IMR-90 (cell line): ENCODE measurements around the gene TRMT1L. TPM values are rescaled to one million over a fixed set of nuclear protein-coding genes. Genes with fewer than 3 reads are reported as not detected.

Source experiments
- ATAC-seq: fragments of 200-7000 bp; cut with Tn5 transposase; 2 replicates; pipeline ENCODE4 v1.9.1; 2020; ENCODE audit warnings: low read depth, mild to moderate bottlenecking, moderate library complexity
- BruUV-seq: library from RNA; stranded (reverse); fragments of 400-500 nt; replicated peaks from 2 replicates; lab custom pipeline; 2021; lab: Mats Ljungman, UMichigan
- CTCF ChIA-PET: fragments of 300-600 bp; formaldehyde crosslinking; extraction: SDS; loops from one replicate; lab custom pipeline; 2021; ENCODE audit warnings: antibody characterized with exemption; lab: Yijun Ruan, JAX
- POLR2A ChIA-PET: fragments of 300-600 bp; sonication (Branson Sonifier 250); formaldehyde crosslinking; loops from one replicate; lab custom pipeline; 2022; ENCODE audit warnings: antibody characterized with exemption; ENCODE audit not compliant: unreplicated experiment; lab: Charles Lee
- DNase-seq: peaks from one replicate; pipeline ENCODE4 v3.0.0; 2013
- H2AFZ ChIP-seq: replicated peaks from 2 replicates; pipeline ENCODE3; 2013; ENCODE audit warnings: low read length, mild to moderate bottlenecking; ENCODE audit not compliant: poor library complexity
- H2AK5ac ChIP-seq: 2 replicates; pipeline ENCODE4 v1.6.1; 2013; ENCODE audit warnings: low read depth, low read length, inconsistent platforms
- H2AK9ac ChIP-seq: replicated peaks from 2 replicates; pipeline ENCODE3; 2013; ENCODE audit warnings: mild to moderate bottlenecking, low read depth, low read length, moderate library complexity; ENCODE audit not compliant: poor library complexity
- H2BK120ac ChIP-seq: 2 replicates; pipeline ENCODE4 v1.6.1; 2013; ENCODE audit warnings: low read depth, low read length, inconsistent platforms
- H2BK15ac ChIP-seq: 3 replicates; pipeline ENCODE4 v1.6.1; 2013; ENCODE audit warnings: low read depth, low read length, inconsistent platforms
- H2BK20ac ChIP-seq: 2 replicates; pipeline ENCODE4 v1.6.1; 2013; ENCODE audit warnings: low read depth, mild to moderate bottlenecking, inconsistent platforms, low read length, moderate library complexity
- H2BK5ac ChIP-seq: 2 replicates; pipeline ENCODE4 v1.6.1; 2013; ENCODE audit warnings: mild to moderate bottlenecking, low read depth, low read length, inconsistent platforms; ENCODE audit not compliant: poor library complexity, severe bottlenecking
- H3K14ac ChIP-seq: replicated peaks from 2 replicates; pipeline ENCODE4 v1.6.1; 2013; ENCODE audit warnings: low read depth, low read length, inconsistent platforms
- H3K18ac ChIP-seq: 2 replicates; pipeline ENCODE4 v1.6.1; 2013; ENCODE audit warnings: low read depth, low read length, control low read depth
- H3K23ac ChIP-seq: 2 replicates; pipeline ENCODE4 v1.6.1; 2013; ENCODE audit warnings: low read depth, low read length, inconsistent platforms
- H3K27ac ChIP-seq: 2 replicates; pipeline ENCODE4 v1.5.1; 2013; ENCODE audit warnings: mild to moderate bottlenecking, control low read depth, low read length; ENCODE audit not compliant: insufficient read depth
- H3K27me3 ChIP-seq: 2 replicates; pipeline ENCODE4 v1.6.1; 2013; ENCODE audit warnings: low read length; ENCODE audit not compliant: control insufficient read depth, insufficient read depth
- H3K36me3 ChIP-seq: 2 replicates; pipeline ENCODE4 v1.6.1; 2013; ENCODE audit warnings: low read length, mixed read lengths; ENCODE audit not compliant: control insufficient read depth, insufficient read depth
- H3K4ac ChIP-seq: 2 replicates; pipeline ENCODE4 v1.6.1; 2013; ENCODE audit warnings: low read depth, low read length, inconsistent platforms
- H3K4me1 ChIP-seq: 2 replicates; pipeline ENCODE4 v1.6.1; 2013; ENCODE audit warnings: low read length, mixed read lengths; ENCODE audit not compliant: control insufficient read depth, insufficient read depth
- H3K4me2 ChIP-seq: 2 replicates; pipeline ENCODE4 v1.6.1; 2013; ENCODE audit warnings: low read depth, mild to moderate bottlenecking, control low read depth, low read length, moderate library complexity
- H3K4me3 ChIP-seq: 2 replicates; pipeline ENCODE4 v1.5.1; 2013; ENCODE audit warnings: low read depth, mild to moderate bottlenecking, control low read depth, low read length, moderate library complexity; ENCODE audit not compliant: insufficient read depth
- H3K56ac ChIP-seq: 2 replicates; pipeline ENCODE4 v1.6.1; 2013; ENCODE audit warnings: low read length, inconsistent platforms; ENCODE audit not compliant: insufficient read depth; ENCODE audit errors: extremely low read depth
- H3K79me1 ChIP-seq, 2 experiments: 2 replicates each; pipeline ENCODE4 v1.6.1; 2013; ENCODE audit warnings: low read length in 2 of 2, inconsistent platforms in 1 of 2, low read depth in 1 of 2
- H3K9ac ChIP-seq: 2 replicates; pipeline ENCODE4 v1.6.1; 2013; ENCODE audit warnings: low read depth, low read length, control low read depth
- H3K9me1 ChIP-seq: 2 replicates; pipeline ENCODE4 v1.6.1; 2013; ENCODE audit warnings: low read length, inconsistent platforms; ENCODE audit not compliant: insufficient read depth
- H3K9me3 ChIP-seq: 2 replicates; pipeline ENCODE4 v1.6.1; 2013; ENCODE audit warnings: low read length; ENCODE audit not compliant: control insufficient read depth, insufficient read depth
- H4K20me1 ChIP-seq: 2 replicates; pipeline ENCODE4 v1.6.1; 2013; ENCODE audit warnings: low read length, inconsistent platforms; ENCODE audit not compliant: insufficient read depth
- H4K5ac ChIP-seq: 2 replicates; pipeline ENCODE4 v1.6.1; 2013; ENCODE audit warnings: mild to moderate bottlenecking, low read depth, low read length, control low read depth
- H4K8ac ChIP-seq, 2 experiments: 2 replicates each; pipeline ENCODE4 v1.6.1; 2013; ENCODE audit warnings: low read depth in 2 of 2, low read length in 2 of 2, control low read depth in 1 of 2, inconsistent platforms in 1 of 2
- H4K91ac ChIP-seq: 2 replicates; pipeline ENCODE4 v1.6.1; 2013; ENCODE audit warnings: low read depth, low read length, inconsistent platforms; ENCODE audit not compliant: insufficient read depth
- BHLHE40 ChIP-seq: fragments of 150-350 bp; IDR thresholded peaks from 2 replicates; pipeline ENCODE4 v1.6.1; 2016; ENCODE audit warnings: mild to moderate bottlenecking, low read depth, low read length
- CHD1 ChIP-seq: IDR thresholded peaks from 2 replicates; pipeline ENCODE4 v1.6.1; 2012; ENCODE audit warnings: low read depth, low read length, improper control_type of control experiment
- FOS ChIP-seq: fragments of 150-350 bp; IDR thresholded peaks from 2 replicates; pipeline ENCODE4 v1.6.1; 2016; ENCODE audit warnings: low read depth, low read length
- MAFK ChIP-seq: IDR thresholded peaks from 2 replicates; pipeline ENCODE4 v1.6.1; 2012; ENCODE audit warnings: low read depth, low read length, improper control_type of control experiment
- MAZ ChIP-seq: IDR thresholded peaks from 2 replicates; pipeline ENCODE4 v1.6.1; 2012; ENCODE audit warnings: low read depth, mild to moderate bottlenecking, low read length, improper control_type of control experiment, moderate library complexity, borderline replicate concordance
- MXI1 ChIP-seq: IDR thresholded peaks from 2 replicates; pipeline ENCODE4 v1.6.1; 2012; ENCODE audit warnings: low read depth, mild to moderate bottlenecking, low read length, moderate library complexity, borderline replicate concordance
- NFE2L2 ChIP-seq: fragments of 150-350 bp; IDR thresholded peaks from 2 replicates; pipeline ENCODE4 v1.6.1; 2016; ENCODE audit warnings: low read depth, mild to moderate bottlenecking, low read length
- RAD21 ChIP-seq: IDR thresholded peaks from 2 replicates; pipeline ENCODE4 v1.6.1; 2012; ENCODE audit warnings: low read length, improper control_type of control experiment
- RCOR1 ChIP-seq: IDR thresholded peaks from 2 replicates; pipeline ENCODE4 v1.6.1; 2012; ENCODE audit warnings: mild to moderate bottlenecking, low read length, improper control_type of control experiment; ENCODE audit not compliant: insufficient replicate concordance
- RFX5 ChIP-seq: IDR thresholded peaks from 2 replicates; pipeline ENCODE4 v1.8.0; 2012; ENCODE audit warnings: low read depth, mild to moderate bottlenecking, low read length, moderate library complexity
- WGBS, 2 experiments: methylation state at CpG; one replicate each; pipeline versions ENCODE4 v1.1.5 to v1.1.7; 2013; ENCODE audit warnings: missing lambda C conversion rate in 2 of 2; ENCODE audit not compliant: insufficient read length in 1 of 2; ENCODE audit errors: extremely low coverage in 2 of 2; 5-methylcytosine and 5-hydroxymethylcytosine counted together
- dilution Hi-C: fragments of 300-500 bp; cut with HindIII; formaldehyde crosslinking; loops from one replicate; pipeline ENCODE4 v1.14.3; 2018; ENCODE audit warnings: low sequenced_read_pairs; ENCODE audit not compliant: unreplicated experiment
- in situ Hi-C: fragments of 300-500 bp; cut with MboI; formaldehyde crosslinking; loops from 3 replicates; pipeline ENCODE4 v1.14.3; 2019; ENCODE audit warnings: low sequenced_read_pairs, inconsistent platforms, mixed read lengths
- intact Hi-C: fragments of 100-400 bp; cut with micrococcal nuclease; formaldehyde crosslinking; loops from 2 replicates; pipeline ENCODE4 v1.10.0; 2022
- polyA plus RNA-seq, 3 experiments: library from polyadenylated mRNA; depleted of rRNA; stranded (reverse); fragments of >200 nt; gene quantifications; 2 replicates each; pipeline ENCODE4 v1.2.3, GENCODE V29; 2012; ENCODE audit warnings: low replicate concordance in 1 of 3
- total RNA-seq: library from RNA; depleted of rRNA; stranded (reverse); fragments of >200 nt; gene quantifications from 2 replicates; pipeline ENCODE4 v1.2.3, GENCODE V29; 2012
- TF ChIP-seq, protein P1 (sequence below): fragments of 150-350 bp; IDR thresholded peaks from 2 replicates; pipeline ENCODE4 v1.6.1; 2016; ENCODE audit warnings: low read depth, mild to moderate bottlenecking, low read length, moderate library complexity, borderline replicate concordance
- TF ChIP-seq, protein P2 (sequence below): fragments of 150-350 bp; IDR thresholded peaks from 2 replicates; pipeline ENCODE4 v1.6.1; 2017; ENCODE audit warnings: mild to moderate bottlenecking, antibody characterized with exemption, low read length, low read depth

TRMT1L gene
- total and polyA plus RNA-seq, 2 of the 4 experiments (the other 2 are of a cell fraction), result 11.0 to 21.9 TPM

DNA sequence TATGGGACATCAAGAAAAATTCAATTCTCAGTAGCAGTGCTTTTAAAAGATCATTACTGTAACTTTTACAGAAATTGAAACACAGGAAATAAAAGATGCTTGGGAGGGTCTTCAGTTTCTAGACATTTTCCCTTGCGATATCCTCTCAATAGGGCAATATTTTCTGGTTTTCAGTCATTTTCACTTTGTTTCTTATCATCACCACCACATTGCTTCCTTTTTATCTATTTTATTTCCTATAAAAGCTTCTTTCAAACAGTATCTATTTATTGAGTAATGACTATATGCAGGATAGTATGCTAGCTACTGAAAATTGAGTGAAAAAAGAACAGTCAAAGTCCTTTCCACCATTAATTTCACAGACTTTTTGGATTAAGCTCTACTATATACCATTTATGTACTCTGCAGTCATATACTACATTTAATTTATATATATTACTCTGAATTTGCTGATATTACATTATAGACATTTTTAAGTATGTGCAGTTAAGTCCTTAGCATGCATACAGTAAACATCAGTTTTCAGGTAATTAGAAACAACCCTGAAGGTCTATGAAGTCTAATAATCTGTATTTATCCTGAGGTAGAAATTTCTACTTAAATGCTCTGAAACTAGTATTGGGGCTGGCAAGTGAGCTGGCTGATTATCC, 18.7 kb downstream of the TRMT1L start:
- no CpG with 5 or more reads among the region's 1 CpG for WGBS, 2 experiments
- Histone ChIP-seq H3K9me3 (peaks cover 2% of the 10 kb centered on the region), H2BK15ac (no peak overlapping the region), H2AK9ac (no peak overlapping the region), H3K23ac (no peak overlapping the region), H2BK20ac (no peak overlapping the region), H3K36me3 (peaks cover 20% of the 10 kb centered on the region), H4K5ac (no peak overlapping the region), H3K9ac (no peak overlapping the region), H3K9me1 (no peaks in the 10 kb centered on the region), H2BK120ac (no peak overlapping the region), H3K4ac (no peak overlapping the region), H3K18ac (no peak overlapping the region), H4K91ac (no peak overlapping the region), H3K79me1 (no peaks in the 10 kb centered on the region), H3K14ac (no peak overlapping the region), H3K4me2 (no peak overlapping the region), H3K27ac (no peak overlapping the region), H3K4me3 (no peak overlapping the region), H3K4me1 (no peaks in the 10 kb centered on the region), H2AK5ac (no peak overlapping the region), H2AFZ (no peak overlapping the region), H4K8ac (no peak overlapping the region), H3K27me3 (no peaks in the 10 kb centered on the region), H2BK5ac (no peak overlapping the region), H3K56ac (no peak overlapping the region), H4K20me1 (no peaks in the 10 kb centered on the region)
- ATAC-seq (no peak), DNase-seq (no peak)
- TSS peak; percentile 26 for BruUV-seq
- intact Hi-C loops, result no loop called here
- dilution Hi-C loops, result no loop called here
- TF ChIP-seq CHD1 (no peak), RFX5 (no peak), MAZ (no peak), RAD21 (no peak), RCOR1 (no peak), MXI1 (no peak), FOS (no peak), MAFK (no peak), BHLHE40 (no peak), NFE2L2 (no peak)
- TF ChIP-seq, protein P1, sequence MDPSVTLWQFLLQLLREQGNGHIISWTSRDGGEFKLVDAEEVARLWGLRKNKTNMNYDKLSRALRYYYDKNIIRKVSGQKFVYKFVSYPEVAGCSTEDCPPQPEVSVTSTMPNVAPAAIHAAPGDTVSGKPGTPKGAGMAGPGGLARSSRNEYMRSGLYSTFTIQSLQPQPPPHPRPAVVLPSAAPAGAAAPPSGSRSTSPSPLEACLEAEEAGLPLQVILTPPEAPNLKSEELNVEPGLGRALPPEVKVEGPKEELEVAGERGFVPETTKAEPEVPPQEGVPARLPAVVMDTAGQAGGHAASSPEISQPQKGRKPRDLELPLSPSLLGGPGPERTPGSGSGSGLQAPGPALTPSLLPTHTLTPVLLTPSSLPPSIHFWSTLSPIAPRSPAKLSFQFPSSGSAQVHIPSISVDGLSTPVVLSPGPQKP, result no peak
- TF ChIP-seq, protein P2, sequence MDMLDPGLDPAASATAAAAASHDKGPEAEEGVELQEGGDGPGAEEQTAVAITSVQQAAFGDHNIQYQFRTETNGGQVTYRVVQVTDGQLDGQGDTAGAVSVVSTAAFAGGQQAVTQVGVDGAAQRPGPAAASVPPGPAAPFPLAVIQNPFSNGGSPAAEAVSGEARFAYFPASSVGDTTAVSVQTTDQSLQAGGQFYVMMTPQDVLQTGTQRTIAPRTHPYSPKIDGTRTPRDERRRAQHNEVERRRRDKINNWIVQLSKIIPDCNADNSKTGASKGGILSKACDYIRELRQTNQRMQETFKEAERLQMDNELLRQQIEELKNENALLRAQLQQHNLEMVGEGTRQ, result no peak
- POLR2A ChIA-PET, result no interaction called here
- CTCF ChIA-PET, result no interaction called here
- in situ Hi-C loops, result no loop called here
